GM10248 (cell line): ENCODE measurements around the gene CRYGB.

Source experiments
- CTCF ChIA-PET: fragments of 300-600 bp; sonication (Branson Sonifier 250); formaldehyde crosslinking; extraction: SDS; loops from one replicate; lab custom pipeline; 2021; ENCODE audit warnings: antibody characterized with exemption; lab: Yijun Ruan, JAX
- POLR2A ChIA-PET: fragments of 350-650 bp; sonication (Branson Sonifier 250); formaldehyde crosslinking; extraction: SDS; loops from one replicate; lab custom pipeline; 2020; ENCODE audit warnings: antibody characterized with exemption; lab: Yijun Ruan, JAX
- DNase-seq: peaks from one replicate; pipeline ENCODE4 v3.0.0; 2012; ENCODE audit errors: extremely low spot score
- CTCF ChIP-seq: IDR thresholded peaks from 2 replicates; pipeline ENCODE4 v1.5.1; 2012; ENCODE audit warnings: mild to moderate bottlenecking, low read depth; ENCODE audit errors: extremely low read depth, missing control alignments, control extremely low read depth

The CRYGB gene

GRCh38 chr2:208146006-208146405 is at the start of gene CRYGB:
TSS of gene CRYGB (minus strand) at chr2:208146158. CDS start at chr2:208146120, 38 bp downstream.
- no peak for DNase-seq
- CTCF ChIA-PET = no interaction called here
- TF ChIP-seq CTCF = no peak
- POLR2A ChIA-PET = no interaction called here

GRCh38 chr2:208195531-208195930 is 49.6 kb upstream of the CRYGB start:
- TF ChIP-seq CTCF = no peak
- no peak for DNase-seq
- ChIA-PET CTCF (no interaction called here), POLR2A (no interaction called here)

- ChIA-PET POLR2A (no interaction called here), CTCF (interaction anchor here (2.0 kb wide), 1 partner anchor 17 kb away, joined by 12 read pairs; no protein-coding TSS in a partner anchor)
- DNase-seq = no peak
- TF ChIP-seq CTCF = no peak
Observed at GRCh38 chr2:208192611-208193236, 46.8 kb upstream of the CRYGB start.

GRCh38 chr2:208189810-208190503 is 44.0 kb upstream of the CRYGB start, which contains the start of gene C2orf80:
TSS of gene C2orf80 (minus strand) at chr2:208190030. CDS start at chr2:208186986, 3,044 bp downstream.
- no peak for DNase-seq
- POLR2A ChIA-PET = no interaction called here
- CTCF ChIA-PET = interaction anchor here (1.2 to 2.0 kb wide), 2 partner anchors 11 to 15 kb away, joined by 3 to 9 read pairs; no protein-coding TSS in a partner anchor
- TF ChIP-seq CTCF = no peak

- no peak for TF ChIP-seq CTCF
- no peak for DNase-seq
Observed at GRCh38 chr2:208189069-208189809, 43.3 kb upstream of the CRYGB start.

GRCh38 chr2:208186893-208187292 is 40.9 kb upstream of the CRYGB start:
- ChIA-PET CTCF (interaction anchor here (1.2 to 2.0 kb wide), 2 partner anchors 12 to 41 kb away, joined by 3 to 8 read pairs; no protein-coding TSS in a partner anchor), POLR2A (no interaction called here)
- no peak for TF ChIP-seq CTCF
- DNase-seq = no peak

More at GRCh38 chr2:208189069-208189809, 43.3 kb upstream of the CRYGB start:
- POLR2A ChIA-PET = no interaction called here
- CTCF ChIA-PET = interaction anchor here (1.2 to 2.0 kb wide), 2 partner anchors 11 to 14 kb away, joined by 3 to 9 read pairs; no protein-coding TSS in a partner anchor
